Measurements from ENCODE around the gene ADGRF4. TPM values are rescaled to one million over a fixed set of nuclear protein-coding genes. Genes with fewer than 3 reads are reported as not detected.

The ADGRF4 gene
- total RNA-seq, 6 experiments from 2014 or later = not detected

DNA sequence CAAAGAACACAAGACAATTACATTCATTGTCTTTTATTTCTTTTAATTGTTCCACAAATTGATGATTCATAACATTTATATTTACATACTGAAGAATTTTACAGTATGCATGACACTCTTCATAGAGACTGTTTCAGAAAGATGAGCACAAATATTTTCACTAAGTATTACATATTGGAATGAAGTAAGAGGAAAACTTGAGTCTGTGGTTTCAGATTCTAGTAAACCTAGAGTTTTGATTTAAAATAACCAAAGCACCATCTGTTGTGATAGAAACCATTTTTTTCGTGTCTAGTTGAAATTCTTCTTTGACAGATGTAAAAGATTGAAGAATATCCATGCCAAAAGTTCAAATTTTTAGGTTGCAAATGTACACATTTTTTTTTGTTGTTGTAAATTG is 51.4 kb downstream of the ADGRF4 start:
- Mint-ChIP-seq H3K36me3 (ENCODE audit: low read depth) (no peaks in the 10 kb centered on the region), H3K27me3 (ENCODE audit: insufficient read depth) (peaks cover 2% of the 10 kb centered on the region; the same call in 1 of the 2 replicates), H3K4me1 (ENCODE audit: low read depth) (no peaks in the 10 kb centered on the region), H3K9me3 (no peaks in the 10 kb centered on the region), H3K4me3 (no peak overlapping the region), H3K27ac (no peak overlapping the region)
- TF ChIP-seq, protein P1, sequence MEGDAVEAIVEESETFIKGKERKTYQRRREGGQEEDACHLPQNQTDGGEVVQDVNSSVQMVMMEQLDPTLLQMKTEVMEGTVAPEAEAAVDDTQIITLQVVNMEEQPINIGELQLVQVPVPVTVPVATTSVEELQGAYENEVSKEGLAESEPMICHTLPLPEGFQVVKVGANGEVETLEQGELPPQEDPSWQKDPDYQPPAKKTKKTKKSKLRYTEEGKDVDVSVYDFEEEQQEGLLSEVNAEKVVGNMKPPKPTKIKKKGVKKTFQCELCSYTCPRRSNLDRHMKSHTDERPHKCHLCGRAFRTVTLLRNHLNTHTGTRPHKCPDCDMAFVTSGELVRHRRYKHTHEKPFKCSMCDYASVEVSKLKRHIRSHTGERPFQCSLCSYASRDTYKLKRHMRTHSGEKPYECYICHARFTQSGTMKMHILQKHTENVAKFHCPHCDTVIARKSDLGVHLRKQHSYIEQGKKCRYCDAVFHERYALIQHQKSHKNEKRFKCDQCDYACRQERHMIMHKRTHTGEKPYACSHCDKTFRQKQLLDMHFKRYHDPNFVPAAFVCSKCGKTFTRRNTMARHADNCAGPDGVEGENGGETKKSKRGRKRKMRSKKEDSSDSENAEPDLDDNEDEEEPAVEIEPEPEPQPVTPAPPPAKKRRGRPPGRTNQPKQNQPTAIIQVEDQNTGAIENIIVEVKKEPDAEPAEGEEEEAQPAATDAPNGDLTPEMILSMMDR (IDR thresholded peaks at IDR 0.05) = no peak
- DNase-seq = no peak

DNA sequence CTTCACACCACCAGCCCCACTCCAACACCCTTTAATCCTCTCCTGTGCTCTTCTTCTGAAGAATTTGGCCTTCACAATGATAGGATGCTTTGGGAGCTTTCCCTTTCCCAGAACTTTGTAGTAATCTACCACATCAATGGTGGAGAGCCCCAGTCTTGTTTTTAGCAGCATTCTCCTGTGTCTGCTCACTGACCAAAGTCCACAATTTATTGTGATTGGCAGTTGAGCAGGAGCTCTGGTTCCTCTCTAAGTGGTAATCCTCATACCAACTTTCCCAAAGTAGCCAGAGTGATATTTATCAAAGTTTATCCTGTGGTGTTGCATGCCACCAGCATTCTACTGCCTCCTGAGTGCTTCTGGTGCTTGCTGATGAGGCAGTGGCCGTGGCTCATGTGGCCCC is 54.4 kb downstream of the ADGRF4 start:
- TF ChIP-seq, protein P1 (IDR thresholded peaks at IDR 0.05) = no peak
- Mint-ChIP-seq H3K27ac (no peak overlapping the region), H3K36me3 (ENCODE audit: low read depth) (no peaks in the 10 kb centered on the region), H3K27me3 (ENCODE audit: insufficient read depth) (peaks cover 2% of the 10 kb centered on the region; the same call in 1 of the 2 replicates), H3K9me3 (no peaks in the 10 kb centered on the region), H3K4me1 (ENCODE audit: low read depth) (no peaks in the 10 kb centered on the region), H3K4me3 (no peak overlapping the region)
- no peak for DNase-seq

GRCh38 chr6:47759364-47759763 is 61.0 kb downstream of the ADGRF4 start:
- no peak for DNase-seq
- TF ChIP-seq, protein P1 (IDR thresholded peaks at IDR 0.05) = no peak
- Mint-ChIP-seq H3K9me3 (no peaks in the 10 kb centered on the region), H3K4me1 (ENCODE audit: low read depth) (no peaks in the 10 kb centered on the region), H3K27me3 (ENCODE audit: insufficient read depth) (peaks cover 2% of the 10 kb centered on the region; the same call in 1 of the 2 replicates), H3K27ac (no peak overlapping the region), H3K36me3 (ENCODE audit: low read depth) (no peaks in the 10 kb centered on the region), H3K4me3 (no peak overlapping the region)

DNA sequence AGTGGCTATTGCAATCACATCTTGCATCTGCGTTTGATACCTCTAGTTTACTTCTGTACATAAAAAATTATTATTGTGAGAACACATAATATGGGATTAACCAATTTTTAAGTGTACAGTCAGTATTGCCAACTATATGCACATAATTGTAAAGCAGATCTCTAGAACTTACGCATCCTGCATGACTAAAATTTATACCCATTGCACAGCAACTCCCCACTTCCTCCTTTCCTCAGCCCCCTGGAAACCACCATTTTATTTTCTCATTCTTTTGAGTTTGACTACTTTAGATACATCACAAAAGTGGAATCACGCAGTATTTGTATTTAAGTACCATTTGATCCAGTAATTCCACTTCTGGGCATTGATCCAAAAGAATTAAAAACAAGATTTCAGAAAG is 64.1 kb downstream of the ADGRF4 start:
- Mint-ChIP-seq H3K9me3 (no peaks in the 10 kb centered on the region), H3K4me1 (ENCODE audit: low read depth) (no peaks in the 10 kb centered on the region), H3K27me3 (ENCODE audit: insufficient read depth) (peaks cover 2% of the 10 kb centered on the region; the same call in 1 of the 2 replicates), H3K36me3 (ENCODE audit: low read depth) (no peaks in the 10 kb centered on the region), H3K27ac (no peak overlapping the region), H3K4me3 (no peak overlapping the region)
- TF ChIP-seq, protein P1 (IDR thresholded peaks at IDR 0.05) = no peak
- DNase-seq = no peak

GRCh38 chr6:47766445-47766844 is 68.1 kb downstream of the ADGRF4 start:
- TF ChIP-seq, protein P1 (IDR thresholded peaks at IDR 0.05) = no peak
- Mint-ChIP-seq H3K4me3 (no peak overlapping the region), H3K4me1 (ENCODE audit: low read depth) (no peaks in the 10 kb centered on the region), H3K9me3 (no peaks in the 10 kb centered on the region), H3K27ac (no peak overlapping the region), H3K27me3 (ENCODE audit: insufficient read depth) (peaks cover 4% of the 10 kb centered on the region; the same call in 1 of the 2 replicates), H3K36me3 (ENCODE audit: low read depth) (no peaks in the 10 kb centered on the region)
- DNase-seq = no peak

- Mint-ChIP-seq H3K27ac (no peak overlapping the region), H3K9me3 (no peaks in the 10 kb centered on the region), H3K4me3 (no peak overlapping the region), H3K36me3 (ENCODE audit: low read depth) (no peaks in the 10 kb centered on the region), H3K27me3 (ENCODE audit: insufficient read depth) (peaks cover 4% of the 10 kb centered on the region; the same call in 1 of the 2 replicates), H3K4me1 (ENCODE audit: low read depth) (no peaks in the 10 kb centered on the region)
- TF ChIP-seq, protein P1 (IDR thresholded peaks at IDR 0.05) = no peak
- no peak for DNase-seq
These were observed 68.7 kb downstream of the ADGRF4 start for GRCh38 chr6:47767102-47767501.
